Prostate gland (tissue), 2 donors: ENCODE results near the gene UBE4B. TPM values are rescaled to one million over a fixed set of nuclear protein-coding genes. Genes with fewer than 3 reads are reported as not detected.
A peak's percentile ranks its signal among the peaks of the same experiment; 100 is the strongest.
"Not testable (repeated sequence)": the region's sequence is repeated elsewhere in the genome, so short reads cannot be mapped to it uniquely, and the experiment has no call there.

Experiments used
- DNase-seq: peaks from one replicate; pipeline ENCODE4 v3.0.0-alpha.2; 2019; ENCODE audit warnings: low spot score
- H3K27ac ChIP-seq, 2 donors: fragments of 200-600 bp; sonication (generic); 2 replicates each; pipeline ENCODE4 v1.5.1; 2017 to 2019
- H3K27me3 ChIP-seq: fragments of 200-600 bp; sonication (generic); replicated peaks from 2 replicates; pipeline ENCODE4 v1.5.1; 2019; ENCODE audit not compliant: insufficient read depth
- H3K36me3 ChIP-seq, 2 donors: fragments of 200-600 bp; sonication (generic); 1 replicate in 1 of 2; 2 replicates in 1 of 2; pipeline versions ENCODE4 v1.5.1 to v1.8.1; 2017 to 2019
- H3K4me1 ChIP-seq: fragments of 200-600 bp; sonication (generic); replicated peaks from 2 replicates; pipeline ENCODE4 v1.5.1; 2019
- H3K4me3 ChIP-seq, 2 donors: fragments of 200-600 bp; sonication (generic); 2 replicates each; pipeline ENCODE4 v1.5.1; 2017 to 2019
- H3K9me3 ChIP-seq: fragments of 200-600 bp; sonication (generic); 2 replicates; pipeline ENCODE4 v1.5.1; 2017
- POLR2A ChIP-seq: fragments of 450-650 bp; IDR thresholded peaks from one replicate; pipeline ENCODE4 v1.6.1; 2016; ENCODE audit warnings: antibody characterized with exemption, mild to moderate bottlenecking
- POLR2AphosphoS5 ChIP-seq: sonication (generic); formaldehyde crosslinking; IDR thresholded peaks from one replicate; pipeline ENCODE4 v1.6.1; 2017; ENCODE audit warnings: antibody characterized with exemption
- WGBS: methylation state at CpG from one replicate; pipeline ENCODE4 v1.1.5; 2018; 5-methylcytosine and 5-hydroxymethylcytosine counted together
- intact Hi-C: fragments of 100-400 bp; cut with DNase I; formaldehyde crosslinking; loops from one replicate; pipeline ENCODE4 v1.14.2; 2022
- total RNA-seq, 2 donors: library from RNA; depleted of rRNA; stranded (reverse); fragments of >200 nt; gene quantifications; one replicate each; pipeline ENCODE4 v1.1.0, GENCODE V29; 2016
- TF ChIP-seq, protein P1 (sequence below), 4 experiments: fragments of 200-600 bp in 2 of 4; fragments of 450-650 bp in 2 of 4; sonication (generic) in 2 of 4; IDR thresholded peaks; 1 replicate in 3 of 4; 2 replicates in 1 of 4; pipeline ENCODE4 v1.5.1; 2016 to 2019; ENCODE audit warnings: antibody characterized with exemption in 4 of 4, mild to moderate bottlenecking in 2 of 4, moderate library complexity in 2 of 4

UBE4B gene
- total RNA-seq, 2 donors from 2014 or later, result 49.0 to 68.1 TPM

DNA sequence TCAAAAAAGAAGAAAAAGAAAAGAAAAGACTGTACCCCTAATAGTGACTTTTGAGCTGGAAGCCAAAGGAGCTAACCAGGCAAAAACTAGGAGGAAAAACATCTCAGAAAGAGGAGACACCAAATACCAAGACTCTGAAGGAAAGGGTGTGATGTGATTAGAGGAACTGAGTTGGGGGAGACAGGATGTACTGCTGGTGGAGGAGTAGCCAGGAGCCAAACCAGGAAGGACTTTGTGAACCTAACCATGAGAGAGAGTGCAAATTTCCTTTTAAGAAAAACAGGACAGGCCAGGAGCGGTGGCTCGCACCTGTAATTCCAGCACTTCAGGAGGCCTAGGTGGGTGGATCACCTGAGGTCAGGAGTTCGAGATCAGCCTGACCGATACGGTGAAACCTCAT, 39.8 kb upstream of the UBE4B start:
- no peak overlapping the region for H3K27ac ChIP-seq
- no peaks in the 10 kb centered on the region for H3K27me3 ChIP-seq
- no peaks in the 10 kb centered on the region for H3K4me1 ChIP-seq
- intact Hi-C loops, result no loop called here
- DNase-seq, result no peak
- H3K36me3 ChIP-seq, result no peaks in the 10 kb centered on the region
- H3K9me3 ChIP-seq, result no peaks in the 10 kb centered on the region
- WGBS, result 90% methylated on average over 5 of the region's 5 CpGs
- TF ChIP-seq POLR2A, result no peak
- TF ChIP-seq POLR2AphosphoS5, result no peak
- TF ChIP-seq, protein P1, sequence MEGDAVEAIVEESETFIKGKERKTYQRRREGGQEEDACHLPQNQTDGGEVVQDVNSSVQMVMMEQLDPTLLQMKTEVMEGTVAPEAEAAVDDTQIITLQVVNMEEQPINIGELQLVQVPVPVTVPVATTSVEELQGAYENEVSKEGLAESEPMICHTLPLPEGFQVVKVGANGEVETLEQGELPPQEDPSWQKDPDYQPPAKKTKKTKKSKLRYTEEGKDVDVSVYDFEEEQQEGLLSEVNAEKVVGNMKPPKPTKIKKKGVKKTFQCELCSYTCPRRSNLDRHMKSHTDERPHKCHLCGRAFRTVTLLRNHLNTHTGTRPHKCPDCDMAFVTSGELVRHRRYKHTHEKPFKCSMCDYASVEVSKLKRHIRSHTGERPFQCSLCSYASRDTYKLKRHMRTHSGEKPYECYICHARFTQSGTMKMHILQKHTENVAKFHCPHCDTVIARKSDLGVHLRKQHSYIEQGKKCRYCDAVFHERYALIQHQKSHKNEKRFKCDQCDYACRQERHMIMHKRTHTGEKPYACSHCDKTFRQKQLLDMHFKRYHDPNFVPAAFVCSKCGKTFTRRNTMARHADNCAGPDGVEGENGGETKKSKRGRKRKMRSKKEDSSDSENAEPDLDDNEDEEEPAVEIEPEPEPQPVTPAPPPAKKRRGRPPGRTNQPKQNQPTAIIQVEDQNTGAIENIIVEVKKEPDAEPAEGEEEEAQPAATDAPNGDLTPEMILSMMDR (IDR thresholded peaks at IDR 0.05), result no peak
- no peak overlapping the region for H3K4me3 ChIP-seq

DNA sequence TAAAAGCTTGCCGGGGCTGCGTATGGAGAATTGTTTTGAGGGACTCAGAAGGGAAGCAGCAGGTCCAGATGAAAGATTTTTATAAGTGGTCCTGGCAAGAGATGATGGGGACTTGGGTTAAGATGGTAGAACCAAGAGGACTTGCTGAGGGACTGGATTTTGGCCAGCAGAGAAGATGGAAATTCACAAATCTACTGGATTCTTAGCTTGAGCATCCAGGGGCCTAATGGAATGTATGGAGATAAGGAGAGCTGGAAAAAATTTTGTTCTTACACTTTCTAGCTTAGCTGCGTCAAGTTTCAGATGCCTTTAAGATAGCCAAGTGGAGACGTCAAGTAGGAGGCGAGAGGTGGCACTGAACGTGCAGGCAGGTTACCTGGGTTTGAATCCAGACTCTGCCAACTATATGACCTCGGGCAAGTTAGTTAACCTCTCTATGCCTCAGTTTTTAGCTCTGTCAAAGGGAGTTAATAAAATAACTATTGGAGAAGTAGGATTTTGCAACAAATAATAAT, 39.1 kb upstream of the UBE4B start:
- intact Hi-C loops, result no loop called here
- WGBS, result 81% methylated on average over 7 of the region's 7 CpGs
- no peak for DNase-seq
- Histone ChIP-seq H3K36me3 (no peaks in the 10 kb centered on the region), H3K9me3 (no peaks in the 10 kb centered on the region), H3K4me1 (no peaks in the 10 kb centered on the region), H3K27me3 (no peaks in the 10 kb centered on the region), H3K27ac (no peak overlapping the region), H3K4me3 (no peak overlapping the region)
- TF ChIP-seq POLR2A, result no peak
- TF ChIP-seq POLR2AphosphoS5, result no peak
- TF ChIP-seq, protein P1 (IDR thresholded peaks at IDR 0.05), result no peak

DNA sequence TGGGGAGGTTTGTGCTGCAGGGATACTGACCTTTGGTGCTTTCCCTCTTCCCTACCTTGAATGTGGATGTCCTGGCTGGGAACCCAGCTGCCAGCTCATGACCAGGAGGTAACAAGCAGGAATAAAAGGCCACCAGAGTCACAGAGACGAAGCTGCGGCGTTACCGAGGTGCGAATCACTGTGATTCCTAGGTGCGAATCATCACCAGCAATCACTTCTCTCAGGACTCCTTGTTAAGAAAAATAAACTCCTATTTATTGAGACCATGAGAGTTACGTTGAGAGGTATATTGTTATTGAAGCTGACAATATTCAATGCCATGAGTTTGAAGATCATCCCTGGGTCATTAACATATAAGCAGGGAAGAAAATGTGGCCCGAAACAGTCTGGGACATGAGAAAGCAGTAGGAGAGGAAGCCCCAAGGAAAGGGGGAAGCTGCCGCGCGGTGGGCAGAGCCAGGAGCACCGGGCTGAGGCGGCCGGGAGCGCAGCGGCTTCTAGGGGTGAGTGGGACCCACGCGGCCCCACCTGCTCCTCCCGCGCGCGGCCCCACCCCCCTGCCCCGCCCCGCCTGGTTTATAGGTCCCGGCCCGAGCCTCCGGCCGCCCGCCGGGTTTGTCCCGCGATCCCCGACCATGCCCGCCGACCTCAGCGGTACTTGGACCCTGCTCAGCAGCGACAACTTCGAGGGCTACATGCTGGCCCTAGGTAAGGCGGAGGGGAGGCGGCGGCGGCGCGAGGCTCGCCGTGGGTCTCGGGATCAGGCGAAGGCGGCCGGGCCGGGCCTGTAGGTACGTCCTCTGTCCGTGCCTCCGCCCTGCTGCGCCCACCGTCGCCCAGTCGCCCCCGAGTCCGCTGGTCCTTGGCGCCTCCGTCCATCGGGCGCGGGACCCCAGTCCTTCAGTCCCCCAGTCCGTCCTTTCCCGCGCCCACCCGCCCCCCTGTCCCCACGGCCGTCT, 35.9 kb upstream of the UBE4B start, which contains the start of gene RBP7:
RBP7 (plus strand) TSS at position 605 of the 959 bp plus-strand sequence; CDS start at position 636, 31 bp downstream.
- peak; percentile 4 for DNase-seq
- no peaks in the 10 kb centered on the region for H3K9me3 ChIP-seq
- no peaks in the 10 kb centered on the region for H3K36me3 ChIP-seq
- H3K4me1 ChIP-seq, result no peaks in the 10 kb centered on the region
- H3K27ac ChIP-seq, result peak within 1 kb of the TSS in 1 of 2 donors; percentile 33
- TF ChIP-seq POLR2AphosphoS5 (no peak), POLR2A (no peak)
- TF ChIP-seq, protein P1 (IDR thresholded peaks at IDR 0.05), result no peak
- H3K27me3 ChIP-seq, result no peaks in the 10 kb centered on the region
- H3K4me3 ChIP-seq, result peak within 1 kb of the TSS; percentile 40 to 52
- 9% methylated on average over 53 of the region's 71 CpGs for WGBS
- intact Hi-C loops, result no loop called here

DNA sequence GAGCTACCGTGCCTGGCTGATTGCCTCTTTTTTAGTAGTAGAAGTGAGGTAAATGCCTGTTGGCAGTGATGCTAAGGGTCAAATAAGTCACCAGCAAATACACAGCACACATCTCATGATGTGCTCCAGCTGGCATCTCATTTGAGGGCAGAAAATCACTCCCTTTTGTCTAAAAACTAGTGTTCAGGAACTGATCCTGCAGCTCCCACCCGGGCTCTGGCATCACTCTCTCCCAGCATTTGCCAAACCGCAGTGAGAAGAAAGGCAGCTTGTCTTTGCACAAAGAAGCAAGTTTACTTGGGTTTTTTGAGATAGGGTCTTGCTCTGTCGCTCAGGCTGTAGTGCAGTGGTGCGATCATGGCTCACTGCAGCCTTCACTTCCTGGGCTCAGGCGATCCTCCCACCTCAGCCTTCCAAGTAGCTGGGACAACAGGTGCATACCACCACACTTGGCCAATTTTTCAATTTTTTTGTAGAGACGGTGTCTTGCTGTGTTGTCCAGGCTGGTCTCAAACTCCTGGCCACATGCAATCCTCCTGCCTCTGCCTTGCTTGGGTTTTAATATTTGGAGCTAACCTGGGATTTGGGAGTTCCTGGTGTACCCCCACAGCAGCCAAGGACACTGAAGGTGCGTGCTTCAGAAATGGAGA, 31.6 kb upstream of the UBE4B start:
- intact Hi-C loops, result no loop called here
- TF ChIP-seq POLR2AphosphoS5 (no peak), POLR2A (no peak)
- TF ChIP-seq, protein P1 (IDR thresholded peaks at IDR 0.05), result no peak
- no peak for DNase-seq
- Histone ChIP-seq H3K9me3 (no peaks in the 10 kb centered on the region), H3K36me3 (no peaks in the 10 kb centered on the region), H3K27me3 (no peaks in the 10 kb centered on the region), H3K4me3 (no peak overlapping the region), H3K4me1 (no peaks in the 10 kb centered on the region), H3K27ac (no peak overlapping the region)
- 67% methylated on average over 8 of the region's 8 CpGs for WGBS

- H3K27ac ChIP-seq, intact Hi-C loops, H3K36me3 ChIP-seq, H3K4me3 ChIP-seq, DNase-seq, H3K9me3 ChIP-seq, H3K4me1 ChIP-seq, H3K27me3 ChIP-seq: not testable (repeated sequence)
- 92% methylated on average over 8 of the region's 8 CpGs for WGBS
Measured at GRCh38 chr1:10005248-10005647, 27.5 kb upstream of the UBE4B start.
